8988T (cell line): ENCODE results near the gene EMC8.
"Not testable (repeated sequence)": the region's sequence is repeated elsewhere in the genome, so short reads cannot be mapped to it uniquely, and the experiment has no call there.

Experiments used
- DNase-seq: peaks from one replicate; pipeline ENCODE4 v3.0.0; 2011

The EMC8 gene

GRCh38 chr16:85812031-85812807 is 12.9 kb upstream of the EMC8 start:
- DNase-seq: no peak

DNA sequence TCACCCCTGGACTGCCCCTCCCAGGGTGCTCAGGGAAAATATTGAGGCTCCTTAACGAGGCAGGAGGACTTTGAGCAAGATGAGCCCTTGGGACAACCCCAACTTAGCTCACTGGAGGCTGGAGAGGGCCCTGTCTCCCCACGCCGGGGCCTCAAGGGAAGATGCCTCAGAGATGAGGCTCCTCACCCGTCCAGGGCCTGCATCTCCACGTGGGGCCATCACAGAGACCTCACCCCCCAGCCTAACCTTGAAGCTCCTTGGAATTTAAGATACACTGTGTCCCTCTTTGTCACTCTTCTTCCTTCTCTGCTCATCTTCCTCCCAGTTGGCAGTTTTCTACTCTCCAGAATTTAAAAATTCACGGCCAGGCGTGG is 11.4 kb upstream of the EMC8 start:
- no peak for DNase-seq

GRCh38 chr16:85810097-85810741 is 10.9 kb upstream of the EMC8 start:
- no peak for DNase-seq

DNA sequence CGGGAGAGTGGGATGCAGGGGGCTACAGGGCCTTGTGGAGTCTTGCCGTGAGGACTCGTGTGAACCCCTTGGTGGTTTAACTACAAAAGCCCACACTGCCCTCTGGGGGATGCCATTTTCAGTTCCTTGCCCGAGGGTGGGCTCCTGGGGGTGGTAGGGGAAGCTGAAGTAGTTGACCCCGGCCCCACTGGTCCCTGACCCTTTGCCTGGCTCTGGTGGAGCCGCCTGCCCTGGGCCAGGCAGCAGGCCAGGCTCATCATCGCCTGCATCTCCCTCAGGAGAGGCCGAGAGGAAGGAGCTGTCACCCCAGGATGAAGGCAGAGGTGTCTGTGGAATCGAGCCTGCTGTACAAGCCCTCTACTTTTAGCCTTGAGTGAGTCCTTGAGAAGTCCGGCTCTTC is 10.3 kb upstream of the EMC8 start:
- DNase-seq: no peak

DNA sequence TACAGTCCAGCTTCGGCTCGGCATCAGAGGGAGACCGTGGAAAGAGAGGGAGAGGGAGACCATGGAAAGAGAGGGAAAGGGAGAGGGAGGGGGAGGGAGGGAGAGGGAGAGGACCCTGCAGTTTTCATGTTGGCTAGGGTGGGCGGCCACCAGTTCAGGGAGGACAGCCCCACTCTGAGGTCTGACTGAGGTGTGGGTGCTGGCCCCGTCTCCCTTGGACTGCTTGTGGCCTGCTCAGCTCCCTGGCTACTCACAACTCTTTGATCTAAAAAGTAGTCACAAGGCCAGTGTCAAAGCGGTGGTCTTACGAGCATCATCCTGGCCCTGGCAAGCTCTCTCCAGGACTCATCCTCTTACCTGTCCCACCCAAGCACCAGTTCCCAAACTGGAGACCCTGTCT is 9.6 kb upstream of the EMC8 start:
- no peak for DNase-seq

- not testable (repeated sequence) for DNase-seq
These were observed 8.8 kb upstream of the EMC8 start for GRCh38 chr16:85808104-85808503.

DNA sequence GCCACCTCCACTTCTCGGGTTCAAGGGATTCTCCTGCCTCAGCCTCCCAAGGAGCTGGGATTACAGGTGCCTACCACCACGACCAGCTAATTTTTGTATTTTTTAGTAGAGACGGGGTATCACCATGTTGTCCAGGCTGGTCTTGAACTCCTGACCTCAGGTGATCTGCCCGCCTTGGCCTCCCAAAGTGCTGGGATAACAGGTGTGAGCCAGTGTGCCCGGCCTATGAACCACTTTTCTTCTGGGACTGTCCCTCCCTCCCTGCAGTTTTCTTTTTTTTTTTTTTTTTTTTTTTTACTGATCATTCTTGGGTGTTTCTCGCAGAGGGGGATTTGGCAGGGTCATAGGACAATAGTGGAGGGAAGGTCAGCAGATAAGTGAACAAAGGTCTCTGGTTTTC is 8.0 kb upstream of the EMC8 start:
- not testable (repeated sequence) for DNase-seq

DNA sequence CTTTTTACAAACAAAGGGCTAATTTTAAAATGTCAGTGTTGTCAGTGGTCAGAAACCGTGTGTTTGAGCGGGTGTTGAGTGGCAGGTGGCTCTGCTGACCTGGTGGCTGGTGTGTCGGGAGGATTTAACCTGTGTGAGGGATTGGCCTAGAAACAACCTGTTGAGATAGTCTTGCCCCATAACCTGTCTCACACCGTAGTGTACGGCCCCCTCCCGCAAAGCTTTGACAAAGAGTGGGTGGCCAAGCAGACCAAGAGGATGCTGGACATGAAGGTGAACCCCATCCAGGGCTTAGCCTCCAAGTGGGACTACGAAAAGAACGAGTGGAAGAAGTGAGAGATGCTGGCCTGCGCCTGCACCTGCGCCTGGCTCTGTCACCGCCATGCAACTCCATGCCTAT is 7.2 kb upstream of the EMC8 start:
- no peak for DNase-seq

GRCh38 chr16:85805442-85806045 is 6.2 kb upstream of the EMC8 start:
- no peak for DNase-seq

DNA sequence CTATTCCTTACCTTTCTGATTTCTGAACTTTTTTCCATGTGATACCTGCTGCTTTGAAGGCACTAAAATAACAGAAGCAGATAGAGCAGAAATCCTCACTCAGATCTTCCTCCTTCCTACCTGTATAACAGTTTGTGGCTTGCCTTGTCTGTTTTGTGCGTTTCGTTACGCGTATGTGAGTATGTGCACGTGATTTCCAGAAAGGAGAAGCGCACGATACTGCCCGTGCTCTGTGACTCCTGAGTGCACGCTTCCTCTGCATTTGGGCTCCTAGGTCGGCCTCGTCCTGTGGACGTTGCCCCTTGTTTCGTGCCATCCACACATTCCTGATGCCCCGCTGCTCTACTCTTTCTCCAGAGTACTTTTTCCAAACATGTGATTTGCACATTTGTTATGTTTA is 4.2 kb upstream of the EMC8 start:
- no peak for DNase-seq

- DNase-seq: no peak
These were observed 951 bp upstream of the EMC8 start for GRCh38 chr16:85800321-85800669.

GRCh38 chr16:85798901-85799496 is 345 bp downstream of the EMC8 start:
- peak; percentile 74 for DNase-seq

DNA sequence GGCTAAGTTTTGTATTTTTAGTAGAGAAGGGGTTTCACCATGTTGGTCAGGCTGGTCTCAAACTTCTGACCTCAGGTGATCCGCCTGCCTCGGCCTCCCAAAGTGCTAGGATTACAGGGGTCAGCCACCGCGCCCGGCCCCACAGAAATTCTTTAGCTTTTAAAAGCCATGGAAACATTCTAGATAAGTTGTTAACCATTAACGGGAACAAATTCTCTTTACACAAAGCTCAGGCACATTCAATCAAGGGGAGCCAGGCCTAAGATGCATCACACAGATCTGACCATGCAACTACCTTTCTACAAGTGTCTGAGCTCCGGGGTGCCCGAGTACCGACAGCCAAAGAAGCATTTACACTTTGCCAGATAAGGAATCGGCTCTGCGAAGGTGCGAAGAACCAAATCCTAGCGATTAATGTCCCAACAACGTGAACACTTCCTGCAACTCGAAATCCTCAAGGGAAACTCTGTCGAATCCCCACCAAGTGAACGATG is 1.0 kb downstream of the EMC8 start:
- DNase-seq: peak; percentile 33

GRCh38 chr16:85796599-85796998 is 2.7 kb downstream of the EMC8 start:
- DNase-seq: no peak

DNA sequence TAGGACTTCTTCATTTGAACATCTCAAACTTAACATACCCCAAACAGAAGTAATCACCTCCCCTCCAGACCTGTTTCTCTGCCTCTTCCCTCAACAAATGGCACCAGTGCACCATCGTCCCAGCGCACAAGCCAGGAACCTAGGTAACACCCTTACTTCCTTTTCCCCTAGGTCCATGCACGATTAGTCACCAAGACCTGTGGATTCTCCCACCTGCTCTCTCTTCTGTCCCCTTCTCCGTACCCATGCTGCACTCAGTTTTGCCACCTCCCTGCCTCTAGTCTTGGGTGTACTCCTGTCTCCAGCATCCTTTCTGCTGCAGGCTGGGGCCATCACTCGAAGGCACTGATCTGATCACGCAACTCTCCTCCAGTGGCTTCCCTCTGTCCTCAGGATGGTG is 3.2 kb downstream of the EMC8 start:
- DNase-seq: no peak

GRCh38 chr16:85794696-85795095 is 4.6 kb downstream of the EMC8 start:
- no peak for DNase-seq

DNA sequence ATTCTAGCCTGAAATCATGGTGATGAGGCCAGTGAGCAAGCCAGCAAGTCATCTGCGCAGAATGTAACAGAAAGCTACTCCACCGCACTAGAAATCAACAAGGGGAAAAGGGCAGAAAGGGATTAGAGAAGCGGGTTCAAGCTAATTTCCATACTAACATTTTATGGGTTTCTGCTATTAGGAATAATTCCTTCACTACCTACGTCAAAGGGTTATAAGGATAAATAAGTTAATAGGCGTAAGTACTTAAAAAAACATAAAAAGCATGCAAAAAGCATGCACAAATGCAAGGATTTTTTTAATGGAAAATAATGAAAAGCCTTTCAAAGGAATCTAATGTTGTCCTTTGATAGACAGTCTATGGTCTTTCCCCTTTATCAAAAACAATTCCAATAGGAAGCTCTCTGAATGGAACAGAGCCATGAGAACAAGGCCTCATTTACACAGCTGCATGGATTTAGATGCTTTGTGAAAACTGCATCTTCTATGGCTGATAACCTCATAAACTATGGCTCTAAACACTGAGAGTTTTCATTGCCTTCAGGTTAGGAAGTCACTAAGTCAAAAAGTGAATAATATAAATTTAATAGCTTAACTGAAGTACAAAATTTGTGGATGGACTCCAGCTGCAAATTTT is 5.6 kb downstream of the EMC8 start:
- no peak for DNase-seq

DNA sequence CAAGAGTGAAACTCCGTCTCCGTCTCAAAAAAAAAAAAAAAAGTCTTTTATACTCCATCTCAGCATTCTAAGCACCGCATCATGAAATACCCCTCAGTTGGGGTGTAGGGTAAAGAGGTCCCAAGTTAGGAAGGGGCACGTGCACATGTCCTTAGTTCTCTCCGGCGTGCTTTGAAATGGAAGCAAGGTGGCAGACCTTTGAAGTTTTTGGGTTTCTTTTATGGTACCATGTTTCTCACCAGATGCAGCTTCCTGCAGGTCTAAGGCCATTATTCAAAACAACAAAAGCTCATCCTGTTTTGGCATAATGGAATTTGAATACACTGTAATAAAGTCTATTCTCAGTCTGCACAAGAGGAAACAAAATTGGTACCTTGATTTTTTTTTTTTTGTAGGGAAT is 9.6 kb downstream of the EMC8 start:
- no peak for DNase-seq

- no peak for DNase-seq
These were observed 10.5 kb downstream of the EMC8 start for GRCh38 chr16:85788819-85789218.

DNA sequence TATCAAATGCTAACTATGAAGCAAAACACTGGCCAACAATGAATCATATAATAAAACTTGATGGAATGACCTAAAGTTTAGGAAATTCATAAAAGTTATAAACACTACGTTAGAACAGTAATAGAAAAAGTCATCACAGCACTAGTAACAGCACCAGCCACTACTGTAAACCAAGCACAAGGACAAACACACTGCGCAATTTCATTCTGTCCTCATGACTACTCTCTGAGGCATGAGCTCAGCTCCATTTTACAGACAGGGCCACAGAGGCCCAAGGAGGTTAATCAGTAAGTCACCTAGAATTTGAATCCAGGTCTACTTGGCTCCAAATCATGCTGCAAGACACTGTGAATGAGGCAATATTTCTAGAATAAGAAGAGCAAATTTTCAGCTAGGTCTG is 13.4 kb downstream of the EMC8 start:
- DNase-seq: no peak

GRCh38 chr16:85784813-85785212 is 14.5 kb downstream of the EMC8 start:
- DNase-seq: no peak

GRCh38 chr16:85783441-85783840 is 15.9 kb downstream of the EMC8 start:
- no peak for DNase-seq

GRCh38 chr16:85782451-85782850 is 16.9 kb downstream of the EMC8 start:
- DNase-seq: no peak
